Loucy (cell line): ENCODE data around the gene TBC1D30.

Experiments used
- H2AFZ ChIP-seq: fragments of 200-600 bp; sonication (generic); 2 replicates; pipeline ENCODE4 v1.6.0; 2016; ENCODE audit warnings: antibody characterized with exemption, mild to moderate bottlenecking, low read length, moderate library complexity
- H3F3A ChIP-seq: fragments of 200-600 bp; 2 replicates; pipeline ENCODE4 v1.6.0; 2016; ENCODE audit warnings: antibody characterized with exemption, low read depth, mild to moderate bottlenecking
- H3K27me3 ChIP-seq: fragments of 200-600 bp; sonication (generic); 2 replicates; pipeline ENCODE4 v1.6.1; 2014; ENCODE audit warnings: low read length, mild to moderate bottlenecking; ENCODE audit not compliant: insufficient read depth, poor library complexity, severe bottlenecking
- H3K36me3 ChIP-seq: fragments of 200-600 bp; sonication (generic); 2 replicates; pipeline ENCODE4 v1.6.1; 2016; ENCODE audit warnings: low read length; ENCODE audit not compliant: insufficient read depth
- H3K4me1 ChIP-seq: fragments of 200-600 bp; sonication (generic); 2 replicates; pipeline ENCODE4 v1.5.1; 2014; ENCODE audit warnings: low read length, mild to moderate bottlenecking; ENCODE audit not compliant: insufficient read depth, poor library complexity, severe bottlenecking
- H3K4me2 ChIP-seq: fragments of 200-600 bp; sonication (generic); 2 replicates; pipeline ENCODE4 v1.6.0; 2014; ENCODE audit warnings: antibody characterized with exemption, low read length, low read depth, mild to moderate bottlenecking; ENCODE audit not compliant: poor library complexity, severe bottlenecking
- H3K4me3 ChIP-seq: fragments of 200-600 bp; sonication (generic); 2 replicates; pipeline ENCODE4 v1.5.1; 2014; ENCODE audit warnings: low read length, mild to moderate bottlenecking, mixed read lengths; ENCODE audit not compliant: poor library complexity, severe bottlenecking
- H3K79me2 ChIP-seq: fragments of 200-600 bp; sonication (generic); 2 replicates; pipeline ENCODE4 v1.6.1; 2014; ENCODE audit warnings: low read length; ENCODE audit not compliant: insufficient read depth
- H3K9ac ChIP-seq: fragments of 200-600 bp; sonication (generic); 2 replicates; pipeline ENCODE4 v1.6.0; 2014; ENCODE audit warnings: mild to moderate bottlenecking, low read depth, low read length, moderate library complexity; ENCODE audit not compliant: poor library complexity, severe bottlenecking
- H3K9me2 ChIP-seq: fragments of 200-600 bp; sonication (generic); replicated peaks from 2 replicates; pipeline ENCODE4 v1.6.1; 2016; ENCODE audit warnings: low read depth, low read length, mixed read lengths
- H3K9me3 ChIP-seq: fragments of 200-600 bp; sonication (generic); 2 replicates; pipeline ENCODE4 v1.6.1; 2014; ENCODE audit warnings: mild to moderate bottlenecking, antibody characterized with exemption, low read length, low read depth; ENCODE audit not compliant: insufficient read depth
- H4K20me1 ChIP-seq: fragments of 200-600 bp; sonication (generic); 2 replicates; pipeline ENCODE4 v1.6.0; 2014; ENCODE audit warnings: antibody characterized with exemption, low read length, mild to moderate bottlenecking; ENCODE audit not compliant: insufficient read depth, poor library complexity, severe bottlenecking
- EZH2phosphoT487 ChIP-seq: fragments of 200-600 bp; IDR thresholded peaks from 2 replicates; pipeline ENCODE4 v1.6.1; 2018; ENCODE audit warnings: antibody characterized with exemption, mild to moderate bottlenecking, moderate library complexity, borderline replicate concordance
- TF ChIP-seq, protein P1 (sequence below): fragments of 200-600 bp; sonication (generic); conservative IDR thresholded peaks from 2 replicates; pipeline ENCODE4 v1.5.1; 2014; ENCODE audit warnings: mild to moderate bottlenecking, antibody characterized with exemption, low read length

Gene TBC1D30

DNA sequence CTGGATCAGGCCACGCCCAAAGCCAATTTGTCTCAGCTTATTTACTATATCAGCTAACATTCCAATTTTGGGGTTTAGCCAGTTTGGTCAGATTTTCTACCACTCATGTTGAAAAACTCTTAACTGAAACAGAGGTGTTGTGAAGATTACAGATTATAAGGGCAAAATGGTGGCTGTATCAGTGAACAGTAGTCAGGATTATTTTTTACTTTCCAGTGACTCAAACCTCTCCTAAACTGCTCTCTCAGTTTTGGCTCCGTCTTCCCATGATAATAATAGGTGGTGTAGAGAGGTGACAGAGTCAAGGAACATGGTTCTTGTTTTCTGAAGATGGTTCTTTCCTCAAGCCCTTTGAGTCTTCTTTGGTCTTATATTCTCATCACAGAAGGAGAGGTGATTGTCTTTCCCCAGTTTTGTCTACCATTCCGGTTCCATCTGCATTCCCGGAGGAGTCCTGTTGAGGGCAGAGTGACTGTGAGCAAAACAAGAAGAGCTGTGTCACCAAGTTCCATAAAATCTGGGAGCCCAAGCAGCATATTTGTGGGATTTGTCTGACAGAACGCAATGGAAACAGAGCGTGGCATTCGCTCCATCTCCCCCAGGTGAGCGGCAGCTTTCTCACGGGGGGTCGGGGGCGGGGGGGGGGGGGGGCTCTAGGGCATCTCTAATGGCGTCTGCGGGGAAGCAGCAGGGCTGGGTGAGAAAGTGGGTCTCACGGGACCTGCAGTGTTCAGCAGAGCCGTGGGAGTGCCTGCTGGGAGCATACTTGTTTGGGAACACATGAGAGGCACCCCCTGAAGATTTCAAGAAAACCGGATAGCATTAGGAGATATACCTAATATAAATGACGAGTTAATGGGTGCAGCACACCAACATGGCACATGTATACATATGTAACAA lies 59.1 kb downstream of the TBC1D30 start:
- Histone ChIP-seq H4K20me1 (no peaks in the 10 kb centered on the region), H3K27me3 (no peaks in the 10 kb centered on the region), H3K9me2 (no peaks in the 10 kb centered on the region), H3K79me2 (no peaks in the 10 kb centered on the region), H3F3A (no peaks in the 10 kb centered on the region), H3K36me3 (no peaks in the 10 kb centered on the region), H3K9ac (no peak overlapping the region), H3K4me3 (no peak overlapping the region), H2AFZ (no peak overlapping the region), H3K4me2 (no peak overlapping the region), H3K9me3 (no peaks in the 10 kb centered on the region), H3K4me1 (no peaks in the 10 kb centered on the region)
- TF ChIP-seq, protein P1, sequence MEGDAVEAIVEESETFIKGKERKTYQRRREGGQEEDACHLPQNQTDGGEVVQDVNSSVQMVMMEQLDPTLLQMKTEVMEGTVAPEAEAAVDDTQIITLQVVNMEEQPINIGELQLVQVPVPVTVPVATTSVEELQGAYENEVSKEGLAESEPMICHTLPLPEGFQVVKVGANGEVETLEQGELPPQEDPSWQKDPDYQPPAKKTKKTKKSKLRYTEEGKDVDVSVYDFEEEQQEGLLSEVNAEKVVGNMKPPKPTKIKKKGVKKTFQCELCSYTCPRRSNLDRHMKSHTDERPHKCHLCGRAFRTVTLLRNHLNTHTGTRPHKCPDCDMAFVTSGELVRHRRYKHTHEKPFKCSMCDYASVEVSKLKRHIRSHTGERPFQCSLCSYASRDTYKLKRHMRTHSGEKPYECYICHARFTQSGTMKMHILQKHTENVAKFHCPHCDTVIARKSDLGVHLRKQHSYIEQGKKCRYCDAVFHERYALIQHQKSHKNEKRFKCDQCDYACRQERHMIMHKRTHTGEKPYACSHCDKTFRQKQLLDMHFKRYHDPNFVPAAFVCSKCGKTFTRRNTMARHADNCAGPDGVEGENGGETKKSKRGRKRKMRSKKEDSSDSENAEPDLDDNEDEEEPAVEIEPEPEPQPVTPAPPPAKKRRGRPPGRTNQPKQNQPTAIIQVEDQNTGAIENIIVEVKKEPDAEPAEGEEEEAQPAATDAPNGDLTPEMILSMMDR, result no peak
- TF ChIP-seq EZH2phosphoT487, result no peak

DNA sequence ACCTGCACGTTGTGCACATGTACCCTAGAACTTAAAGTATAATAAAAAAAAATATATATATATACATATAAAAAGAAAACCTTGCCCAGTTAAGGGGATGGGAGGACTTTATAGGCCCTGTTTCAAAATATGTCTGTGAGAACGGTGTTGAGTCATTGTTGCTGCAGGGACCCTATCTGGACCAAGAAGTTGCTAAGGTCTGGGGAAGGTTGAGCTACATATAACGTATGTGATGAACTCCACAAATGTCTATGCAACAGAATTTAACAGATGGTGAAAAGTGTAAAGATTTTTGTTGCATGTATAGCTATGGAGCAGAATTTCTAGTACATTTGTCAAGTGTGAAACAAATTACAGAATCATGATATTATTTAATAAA lies 59.7 kb downstream of the TBC1D30 start:
- Histone ChIP-seq H4K20me1 (no peaks in the 10 kb centered on the region), H2AFZ (no peak overlapping the region), H3K4me3 (no peak overlapping the region), H3K79me2 (no peaks in the 10 kb centered on the region), H3K4me2 (no peak overlapping the region), H3K4me1 (no peaks in the 10 kb centered on the region), H3K36me3 (no peaks in the 10 kb centered on the region), H3F3A (no peaks in the 10 kb centered on the region), H3K9me2 (no peaks in the 10 kb centered on the region), H3K9ac (no peak overlapping the region), H3K27me3 (no peaks in the 10 kb centered on the region), H3K9me3 (no peaks in the 10 kb centered on the region)
- TF ChIP-seq, protein P1, result no peak
- no peak for TF ChIP-seq EZH2phosphoT487

DNA sequence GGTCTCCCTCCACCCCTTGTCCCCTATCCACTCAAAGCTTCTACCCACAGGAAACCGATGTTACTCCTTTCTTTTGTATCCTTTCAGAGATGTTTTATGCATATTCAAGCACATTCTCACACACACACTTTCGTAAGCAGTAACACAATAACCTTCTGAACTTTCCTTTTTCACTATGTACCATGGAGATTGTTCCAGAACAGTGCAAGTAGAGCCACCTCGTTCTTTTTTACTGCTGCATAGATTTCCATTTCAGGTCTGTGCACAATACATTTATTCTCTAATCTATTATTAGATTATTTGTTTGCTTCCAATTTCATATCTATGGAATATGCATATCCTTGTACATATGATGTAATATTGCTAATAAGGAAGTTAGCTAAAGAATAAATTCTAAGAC lies 60.3 kb downstream of the TBC1D30 start:
- no peaks in the 10 kb centered on the region for H3K9me3 ChIP-seq
- no peaks in the 10 kb centered on the region for H3K9me2 ChIP-seq
- H3K4me1 ChIP-seq, result no peaks in the 10 kb centered on the region
- H2AFZ ChIP-seq, result no peak overlapping the region
- no peaks in the 10 kb centered on the region for H3K27me3 ChIP-seq
- H3F3A ChIP-seq, result no peaks in the 10 kb centered on the region
- no peak overlapping the region for H3K4me3 ChIP-seq
- H3K4me2 ChIP-seq, result no peak overlapping the region
- no peaks in the 10 kb centered on the region for H3K79me2 ChIP-seq
- no peak overlapping the region for H3K9ac ChIP-seq
- no peak for TF ChIP-seq EZH2phosphoT487
- no peaks in the 10 kb centered on the region for H4K20me1 ChIP-seq
- no peaks in the 10 kb centered on the region for H3K36me3 ChIP-seq
